K562 (cell line): ENCODE data around the gene PRRC2A. TPM values are rescaled to one million over a fixed set of nuclear protein-coding genes. Genes with fewer than 3 reads are reported as not detected.

ENCODE experiments used
- ARID1B ChIP-seq: fragments of 450-650 bp; IDR thresholded peaks from 2 replicates; pipeline ENCODE4 v1.6.1; 2016; ENCODE audit warnings: antibody characterized with exemption, mild to moderate bottlenecking, inconsistent platforms
- CBFA2T3 ChIP-seq: fragments of 450-650 bp; IDR thresholded peaks from 2 replicates; pipeline ENCODE4 v1.6.1; 2017
- CTCFL ChIP-seq: IDR thresholded peaks from 2 replicates; pipeline ENCODE4 v1.6.1; 2011; ENCODE audit warnings: borderline replicate concordance, low read depth, mild to moderate bottlenecking, moderate library complexity, low read length; ENCODE audit not compliant: insufficient read depth, poor library complexity, severe bottlenecking
- ETV1 ChIP-seq: fragments of 450-650 bp; conservative IDR thresholded peaks from 2 replicates; pipeline ENCODE4 v1.6.1; 2016; ENCODE audit warnings: missing genetic modification characterization, control low read depth, low read depth, missing compliant biosample characterization
- GATAD2A ChIP-seq: fragments of 450-650 bp; IDR thresholded peaks from 2 replicates; pipeline ENCODE4 v1.6.1; 2017
- KDM5B ChIP-seq: fragments of 200-600 bp; sonication (generic); IDR thresholded peaks from 2 replicates; pipeline ENCODE4 v1.6.1; 2012; ENCODE audit warnings: low read depth, mild to moderate bottlenecking, moderate library complexity, low read length, control low read depth, inconsistent platforms; ENCODE audit not compliant: insufficient replicate concordance
- RNF2 ChIP-seq: sonication (generic); IDR thresholded peaks from 2 replicates; pipeline ENCODE4 v1.6.1; 2016
- ZC3H4 ChIP-seq: sonication (generic); formaldehyde crosslinking; IDR thresholded peaks from 2 replicates; pipeline ENCODE4 v1.9.0; 2021; ENCODE audit warnings: missing genetic modification reagents, borderline replicate concordance
- ZNF311 ChIP-seq: fragments of 250-450 bp; sonication (Bioruptor Pico); IDR thresholded peaks from 2 replicates; pipeline ENCODE4 v1.4.0; 2020; ENCODE audit warnings: mild to moderate bottlenecking, moderate library complexity
- ZNF316 ChIP-seq: fragments of 450-650 bp; IDR thresholded peaks from 2 replicates; pipeline ENCODE4 v1.6.1; 2016
- ZNF318 ChIP-seq, 2 experiments: fragments of 450-650 bp; IDR thresholded peaks; 2 replicates each; pipeline ENCODE4 v1.6.1; 2016; ENCODE audit warnings: mild to moderate bottlenecking in 2 of 2, borderline replicate concordance in 1 of 2, low read depth in 1 of 2, moderate library complexity in 1 of 2
- ZNF449 ChIP-seq: fragments of 250-450 bp; sonication (Bioruptor Pico); IDR thresholded peaks from 2 replicates; pipeline ENCODE4 v1.8.0; 2022; ENCODE audit warnings: moderate library complexity, mild to moderate bottlenecking, inconsistent platforms
- ZNF639 ChIP-seq, 2 experiments: fragments of 200-800 bp in 1 of 2; sonication (Bioruptor generic) in 1 of 2; sonication (generic) in 1 of 2; formaldehyde crosslinking in 1 of 2; IDR thresholded peaks in 1 of 2; conservative IDR thresholded peaks in 1 of 2; 2 replicates each; pipeline versions ENCODE4 v1.5.0 to v1.6.1; 2016 to 2020; ENCODE audit warnings: missing compliant biosample characterization in 1 of 2, missing genetic modification characterization in 1 of 2, missing genetic modification reagents in 1 of 2
- polyA plus RNA-seq, 8 experiments: library from polyadenylated mRNA; depleted of rRNA in 4 of 8; stranded (reverse) in 5 of 8; unstranded in 3 of 8; fragments of >200 nt; fragmentation: Nextera tagmentation in 2 of 8; fragmentation: Illumina TruSeq in 1 of 8; extraction: Ambion mirVana in 2 of 8; extraction: Trizol in 1 of 8; gene quantifications; 2 replicates each; pipeline versions ENCODE4 v1.2.1 to v1.2.3, GENCODE V29; 2011 to 2014; ENCODE audit warnings: inconsistent platforms in 1 of 8, missing spikeins in 1 of 8
- total RNA-seq, 7 experiments: library from RNA; depleted of rRNA in 6 of 7; stranded (reverse); fragments of >200 nt in 6 of 7; fragmentation: Illumina TruSeq in 2 of 7; extraction: Trizol in 2 of 7; gene quantifications; 2 replicates each; pipeline versions ENCODE4 v1.2.1 to v1.2.3, GENCODE V29; 2011 to 2021; ENCODE audit warnings: low replicate concordance in 1 of 7

Gene PRRC2A
- total and polyA plus RNA-seq, 9 of the 15 experiments (the other 6 are each of a cell fraction or from before 2014, with no cell fraction given), result 1.0 to 332 (median 63.0) TPM

GRCh38 chr6:31652925-31653724 is 32.6 kb downstream of the PRRC2A start (continued):
- TF ChIP-seq ZNF318 (IDR thresholded peaks at IDR 0.05; ENCODE audit: borderline replicate concordance in 1 of 2, low read depth in 1 of 2) (peak in 1 of 2 experiments; percentile 68; a peak in 2 of 4 replicates), GATAD2A (no peak), RNF2 (no peak), CTCFL (no peak), CBFA2T3 (0 out of 2 replicates have a peak, but pooled peaks have one; percentile 3), KDM5B (peak; percentile 97), ZNF311 (CRISPR knock-in tag) (no peak), ARID1B (no peak), ZC3H4 (CRISPR knock-in tag) (no peak), ZNF316 (peak; percentile 37; the same call in 1 of the 2 replicates), ZNF639 (CRISPR knock-in tag; conservative IDR thresholded peaks at IDR 0.05 in 1 of 2, IDR thresholded peaks at IDR 0.05 in 1 of 2) (peak in 1 of 2 experiments; percentile 72; a peak in 2 of 4 replicates), ETV1 (tag) (peak; percentile 100), ZNF449 (CRISPR knock-in tag) (no peak)
